GM12892 (cell line): ENCODE measurements around the gene NANOS1.

Experiments used
- POLR2A ChIP-seq: IDR thresholded peaks from 2 replicates; pipeline ENCODE4 v1.6.1; 2011; ENCODE audit warnings: low read depth, low read length, control low read depth
- POLR2AphosphoS5 ChIP-seq: IDR thresholded peaks from 2 replicates; pipeline ENCODE4 v1.6.1; 2011; ENCODE audit warnings: low read depth, low read length, control low read depth
- TAF1 ChIP-seq: IDR thresholded peaks from 2 replicates; pipeline ENCODE4 v1.6.1; 2011; ENCODE audit warnings: low read depth, mild to moderate bottlenecking, control low read depth, low read length, borderline replicate concordance

DNA sequence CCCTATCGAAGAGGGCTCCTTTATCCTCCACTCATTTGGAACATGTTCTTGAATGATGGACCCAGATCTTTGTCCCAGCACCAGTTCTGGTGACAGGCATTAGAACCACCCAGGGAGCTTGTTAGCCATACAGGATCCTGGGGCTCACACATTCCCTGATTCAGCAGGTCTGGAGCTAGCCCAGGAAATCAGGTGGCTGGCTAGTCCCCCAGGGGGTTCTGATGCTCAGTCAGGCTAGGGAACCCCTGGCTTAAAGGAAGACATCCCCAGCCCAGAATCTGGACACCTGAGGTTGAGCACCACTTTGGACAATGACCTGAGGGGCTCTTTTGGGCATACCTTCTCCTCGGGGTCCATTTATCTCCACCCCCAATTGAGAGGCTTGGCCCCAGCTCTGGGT lies 37.0 kb upstream of the NANOS1 start:
- TF ChIP-seq POLR2AphosphoS5, result no peak
- no peak for TF ChIP-seq POLR2A
- TF ChIP-seq TAF1, result no peak
